HG02981 (cell line): ENCODE measurements around the gene RFESD.
A peak's percentile ranks its signal among the peaks of the same experiment; 100 is the strongest.
"Not testable (repeated sequence)": the region's sequence is repeated elsewhere in the genome, so short reads cannot be mapped to it uniquely, and the experiment has no call there.

Experiments
- ATAC-seq: cut with Tn5 transposase; IDR thresholded peaks from one replicate; pipeline ENCODE4 v1.9.1; 2021; ENCODE audit warnings: mild to moderate bottlenecking, moderate library complexity; ENCODE audit not compliant: unreplicated experiment

The RFESD gene

GRCh38 chr5:95627971-95628810, 18.4 kb upstream of the RFESD start:
- ATAC-seq, result no peak

GRCh38 chr5:95628933-95629332, 17.6 kb upstream of the RFESD start:
- no peak for ATAC-seq

GRCh38 chr5:95630394-95630917, 16.1 kb upstream of the RFESD start:
- ATAC-seq, result no peak

GRCh38 chr5:95631255-95631958, 15.2 kb upstream of the RFESD start:
- ATAC-seq, result no peak

GRCh38 chr5:95631991-95632675, 14.4 kb upstream of the RFESD start:
- peak; percentile 93 for ATAC-seq

- not testable (repeated sequence) for ATAC-seq
Measured at GRCh38 chr5:95632942-95633341, 13.6 kb upstream of the RFESD start.

GRCh38 chr5:95633671-95634070, 12.9 kb upstream of the RFESD start:
- ATAC-seq, result no peak

- ATAC-seq, result no peak
Measured at GRCh38 chr5:95634081-95634480, 12.5 kb upstream of the RFESD start.

- ATAC-seq, result no peak
Measured at GRCh38 chr5:95638632-95639031, 7.9 kb upstream of the RFESD start.

GRCh38 chr5:95641741-95642220, 4.8 kb upstream of the RFESD start:
- ATAC-seq, result no peak

- ATAC-seq, result no peak
Measured at GRCh38 chr5:95643152-95643551, 3.4 kb upstream of the RFESD start.

GRCh38 chr5:95644351-95645042, 2.1 kb upstream of the RFESD start:
- peak; percentile 36 for ATAC-seq

GRCh38 chr5:95646226-95646568, 380 bp upstream of the RFESD start:
- ATAC-seq, result not testable (repeated sequence)

- ATAC-seq, result no peak
Measured at GRCh38 chr5:95647886-95648860, 1.6 kb downstream of the RFESD start.

- no peak for ATAC-seq
Measured at GRCh38 chr5:95649274-95649673, 2.7 kb downstream of the RFESD start.

- no peak for ATAC-seq
Measured at GRCh38 chr5:95649842-95650620, 3.5 kb downstream of the RFESD start.

GRCh38 chr5:95652849-95653248, 6.3 kb downstream of the RFESD start:
- ATAC-seq, result no peak

GRCh38 chr5:95654196-95654595, 7.6 kb downstream of the RFESD start:
- no peak for ATAC-seq

GRCh38 chr5:95655575-95655974, 9.0 kb downstream of the RFESD start:
- no peak for ATAC-seq
